Left renal pelvis (tissue), 4 donors: ENCODE data around the gene TRHDE. TPM values are rescaled to one million over a fixed set of nuclear protein-coding genes. Genes with fewer than 3 reads are reported as not detected.

ENCODE experiments used
- DNase-seq, 4 donors: peaks; one replicate each; pipeline ENCODE4 v3.0.0-alpha.2; 2013; ENCODE audit warnings: low read depth in 4 of 4, low spot score in 3 of 4
- polyA plus RNA-seq, 4 donors: library from polyadenylated mRNA; unstranded; fragments of 120-200 nt; gene quantifications; one replicate each; pipeline ENCODE4 v1.2.1, GENCODE V29; 2013; ENCODE audit not compliant: insufficient read length in 4 of 4

Gene TRHDE
- polyA plus RNA-seq, 4 donors: 5.4 to 31.0 (median 25.0) TPM

GRCh38 chr12:72307229-72307628 lies 35.1 kb downstream of the TRHDE start:
- DNase-seq: no peak

- DNase-seq: no peak
Measured at GRCh38 chr12:72311946-72312345, 39.8 kb downstream of the TRHDE start.

- no peak for DNase-seq
Measured at GRCh38 chr12:72313806-72314205, 41.6 kb downstream of the TRHDE start.

- no peak for DNase-seq
Measured at GRCh38 chr12:72315858-72316257, 43.7 kb downstream of the TRHDE start.

DNA sequence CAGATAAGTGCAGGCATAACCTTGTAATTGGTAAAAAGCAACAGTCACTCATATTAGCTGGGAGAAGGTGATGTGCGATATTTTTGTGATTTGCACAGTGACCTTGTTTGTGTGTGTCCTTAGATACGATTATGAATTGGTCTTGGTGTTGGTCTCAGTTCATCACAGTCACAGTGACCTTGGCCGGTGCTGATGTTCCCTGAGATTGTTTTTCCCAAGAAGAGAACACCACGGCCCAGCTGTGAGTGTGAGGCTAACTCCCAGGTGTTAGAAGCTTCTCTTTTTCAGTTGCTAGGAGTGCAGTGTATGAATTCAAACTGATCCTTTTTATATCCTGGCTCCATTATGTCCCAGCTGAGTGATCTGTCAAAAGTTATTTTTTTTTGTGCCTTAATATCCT lies 46.2 kb downstream of the TRHDE start:
- no peak for DNase-seq

DNA sequence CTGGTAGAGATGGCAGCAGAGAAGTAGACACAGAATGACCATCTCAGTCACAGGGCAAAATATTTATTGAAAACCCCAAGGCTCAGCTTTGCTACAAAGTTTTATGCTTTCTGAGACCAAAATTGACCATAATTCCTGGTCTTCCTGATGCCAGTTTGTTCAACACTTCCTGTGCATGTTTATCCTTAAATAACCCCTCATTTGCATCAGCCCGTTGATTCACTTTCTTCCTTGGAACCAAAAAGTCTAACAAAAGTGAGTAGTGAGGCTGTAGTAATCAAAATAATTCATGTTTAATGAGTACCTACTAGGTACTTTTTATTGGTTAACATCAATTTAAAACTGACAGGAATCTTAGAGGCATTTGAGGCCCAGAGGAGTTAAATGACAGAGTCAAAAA lies 51.7 kb downstream of the TRHDE start:
- no peak for DNase-seq

DNA sequence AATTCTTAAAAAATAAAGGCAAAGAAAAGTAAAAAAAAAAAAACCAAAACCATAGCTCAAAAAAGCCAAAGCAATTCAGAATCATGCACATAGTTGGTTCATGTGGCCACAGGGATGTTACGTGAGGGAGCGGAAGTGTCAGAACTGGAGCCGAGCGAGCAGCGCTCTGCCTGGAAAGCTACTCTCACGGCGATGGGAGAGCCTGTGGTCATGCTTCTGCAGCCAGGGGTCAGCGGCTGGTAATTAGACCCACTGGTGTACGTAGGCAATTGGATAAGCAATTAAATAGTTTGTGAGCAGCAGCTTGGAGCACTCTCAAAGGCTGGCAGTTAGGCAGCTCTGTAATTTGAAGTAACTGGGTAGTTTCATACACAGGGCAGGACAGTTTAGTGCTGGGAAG lies 58.1 kb downstream of the TRHDE start:
- peak; percentile 62 to 82 (median 74) for DNase-seq

DNA sequence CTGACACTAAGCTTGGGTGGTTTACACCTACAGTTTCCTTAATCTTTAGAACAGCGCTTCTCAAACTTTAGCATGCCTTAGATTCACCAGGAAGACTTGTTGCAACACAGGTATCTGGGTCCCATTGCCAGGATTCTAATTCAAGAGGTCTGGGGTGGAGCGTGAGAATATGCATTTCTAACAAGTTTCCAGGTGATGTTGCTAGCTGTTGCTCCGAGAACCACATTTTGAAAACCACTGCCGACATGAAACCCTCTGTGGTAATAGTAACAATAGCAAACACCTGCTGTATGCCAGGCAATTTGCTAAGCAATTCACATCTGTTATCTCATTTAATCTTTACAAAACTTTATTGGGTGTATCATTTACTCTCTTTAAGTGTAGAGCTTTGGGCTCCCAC lies 58.6 kb downstream of the TRHDE start:
- no peak for DNase-seq

GRCh38 chr12:72337382-72337781 lies 65.2 kb downstream of the TRHDE start:
- DNase-seq: no peak

- no peak for DNase-seq
Measured at GRCh38 chr12:72337946-72338345, 65.8 kb downstream of the TRHDE start.

- DNase-seq: no peak
Measured at GRCh38 chr12:72338437-72338836, 66.3 kb downstream of the TRHDE start.

DNA sequence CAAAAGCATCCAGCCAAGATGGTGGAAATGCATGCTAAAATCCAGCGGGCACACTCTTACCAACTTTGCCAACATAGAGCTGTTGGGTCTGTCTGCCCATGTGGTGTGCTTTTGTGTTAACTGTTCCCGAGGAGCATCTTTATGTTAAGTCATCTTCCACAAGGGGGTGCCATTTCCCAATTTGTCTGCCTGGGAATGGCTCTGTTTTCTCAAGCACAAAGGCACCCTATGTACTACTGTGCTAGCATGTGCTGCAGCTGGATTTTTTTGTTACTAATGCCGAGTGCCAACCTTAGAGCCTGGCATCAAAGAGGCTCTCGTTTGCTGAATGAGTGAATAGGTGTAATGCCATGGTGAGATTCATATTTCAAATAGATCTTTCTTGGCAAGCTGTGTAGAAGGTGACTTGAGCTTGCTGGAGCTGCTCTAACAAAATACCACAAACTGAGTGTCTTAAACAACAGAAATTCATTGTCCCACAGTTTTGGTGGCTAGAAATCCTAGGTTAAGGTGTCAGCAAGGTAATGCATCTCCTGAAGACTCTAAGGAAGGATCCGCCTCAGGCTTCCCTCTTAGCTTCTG lies 74.3 kb downstream of the TRHDE start:
- DNase-seq: peak; percentile 59 to 79 (median 75)

DNA sequence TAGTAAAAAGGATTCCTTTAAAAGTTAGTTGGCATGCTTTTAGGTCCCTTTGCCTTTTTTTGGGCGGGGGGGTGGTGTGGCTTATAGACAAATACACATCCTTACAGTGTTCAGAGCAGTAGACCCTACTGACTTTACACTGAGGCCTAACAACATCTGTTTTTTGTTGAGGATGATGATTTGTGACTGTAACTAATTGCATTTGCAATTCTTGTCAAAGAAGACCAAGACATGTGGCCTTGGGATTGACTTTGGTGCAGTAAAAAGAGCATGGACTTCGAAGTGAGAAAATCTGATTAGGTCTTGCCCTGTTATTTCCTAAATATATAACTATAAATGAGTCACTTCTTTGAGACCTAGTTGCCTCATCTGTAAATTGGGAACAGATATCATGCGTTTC lies 77.3 kb downstream of the TRHDE start:
- DNase-seq: no peak

- no peak for DNase-seq
Measured at GRCh38 chr12:72359416-72359815, 87.2 kb downstream of the TRHDE start.

DNA sequence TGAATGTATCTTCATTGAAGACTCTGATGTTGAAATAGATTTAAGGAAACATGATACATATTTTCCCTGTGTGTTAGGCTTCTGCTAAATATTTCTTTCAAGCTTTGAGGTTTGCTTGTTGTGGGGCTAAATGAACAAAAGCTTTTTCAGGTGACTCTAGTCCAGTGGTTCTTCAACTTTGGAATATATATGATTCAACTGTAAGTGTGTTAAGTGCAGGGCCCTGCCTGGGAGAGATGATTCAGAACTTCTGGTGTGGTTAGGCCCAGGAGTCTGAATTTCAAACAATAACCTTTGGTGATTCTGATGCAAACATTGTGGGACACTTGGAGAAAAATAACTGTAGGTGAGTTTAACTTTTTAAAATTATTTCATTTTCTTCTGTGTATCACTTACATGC lies 93.0 kb downstream of the TRHDE start:
- DNase-seq: no peak

DNA sequence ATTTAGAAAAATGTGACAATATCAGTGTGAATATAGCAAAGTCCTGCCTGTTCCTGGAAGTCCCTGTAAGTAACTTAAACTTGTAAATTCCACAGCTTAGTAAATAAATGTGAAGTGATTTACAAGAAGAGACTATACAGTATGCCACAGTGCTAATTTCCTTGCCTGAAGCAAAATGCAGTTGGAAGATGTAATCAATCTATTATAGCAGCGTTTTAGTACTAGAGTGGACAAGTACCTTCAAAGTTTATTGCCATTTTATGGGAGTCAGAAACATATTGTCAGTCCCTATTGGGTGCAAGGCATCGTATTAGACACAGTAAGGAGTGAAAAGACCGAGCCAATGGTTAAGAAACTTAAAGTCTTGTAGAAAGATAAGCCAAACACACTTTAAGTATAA lies 94.1 kb downstream of the TRHDE start:
- DNase-seq: no peak

DNA sequence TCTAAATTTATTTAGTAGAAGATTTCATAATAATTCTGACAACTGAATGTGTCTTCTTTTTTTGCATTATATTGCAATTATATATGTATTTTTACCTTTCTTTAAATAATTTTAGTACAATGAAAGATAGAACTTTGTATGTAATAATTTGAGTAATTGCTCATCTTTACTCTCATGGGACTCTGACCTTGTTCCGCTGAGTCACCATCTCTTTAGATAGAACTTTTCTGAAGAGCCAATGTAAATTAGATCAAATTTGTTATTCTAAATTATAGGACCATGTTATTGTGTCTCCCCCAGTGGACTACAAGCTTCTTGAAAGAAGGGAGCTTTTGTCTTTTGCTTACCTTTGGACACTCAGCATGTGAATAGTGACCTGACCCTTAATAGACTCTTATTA lies 96.1 kb downstream of the TRHDE start:
- no peak for DNase-seq

DNA sequence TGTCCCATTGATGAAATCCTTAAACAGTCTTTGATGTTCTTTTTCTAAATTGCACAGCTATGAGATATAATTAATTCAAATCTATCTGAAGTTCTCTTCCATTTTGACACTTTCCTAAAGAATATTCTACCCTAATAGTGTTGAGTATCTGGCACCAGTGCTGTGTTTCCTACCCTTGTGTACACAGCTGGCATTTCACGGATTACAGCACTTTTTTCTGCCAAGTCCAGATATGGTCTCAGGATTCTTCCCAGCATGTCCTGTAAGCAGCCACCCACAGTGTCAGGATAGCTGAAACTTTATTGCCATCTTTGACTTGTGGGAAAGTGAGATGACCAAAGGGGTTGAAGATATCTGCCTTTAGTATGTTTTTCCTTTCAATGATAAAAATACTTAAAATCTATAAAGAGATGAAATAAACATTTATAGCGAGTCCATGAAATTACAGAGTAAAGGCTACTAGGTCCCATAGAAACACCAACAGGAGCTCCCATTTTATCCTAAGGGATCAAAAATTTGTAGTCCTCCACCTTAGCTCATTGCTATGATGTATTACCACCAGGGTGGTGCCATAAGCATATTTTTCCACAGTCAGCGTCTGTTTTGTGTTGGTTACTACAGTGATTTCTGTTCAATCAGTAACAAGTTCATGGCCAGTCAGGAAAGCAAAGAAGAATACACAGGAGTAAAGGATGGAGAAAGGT lies 96.7 kb downstream of the TRHDE start:
- DNase-seq: no peak

DNA sequence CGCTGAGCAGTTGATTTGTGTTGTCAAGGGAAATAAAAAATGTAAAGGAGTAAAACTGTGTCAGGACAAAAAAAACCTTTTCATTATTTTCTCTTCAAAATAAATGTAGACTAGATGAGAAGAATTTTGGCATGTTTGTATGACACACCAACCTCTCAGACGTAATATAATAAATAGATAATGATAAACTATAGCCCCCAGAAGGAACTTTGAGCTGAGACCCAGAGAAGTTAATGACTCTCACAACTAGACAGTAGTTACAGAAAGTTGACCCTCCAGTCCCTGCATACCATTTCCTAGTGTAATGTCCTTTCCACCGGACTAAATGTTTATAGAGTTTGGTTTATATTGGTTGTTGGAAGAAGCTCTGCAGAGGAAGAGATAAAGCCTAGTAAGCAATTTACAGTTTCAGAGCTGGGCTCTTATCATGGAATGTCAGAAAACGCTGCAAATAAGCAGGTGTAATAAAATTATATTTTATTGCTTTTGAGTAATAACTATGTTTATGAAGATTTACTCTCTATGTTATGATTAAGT lies 97.3 kb downstream of the TRHDE start:
- no peak for DNase-seq

DNA sequence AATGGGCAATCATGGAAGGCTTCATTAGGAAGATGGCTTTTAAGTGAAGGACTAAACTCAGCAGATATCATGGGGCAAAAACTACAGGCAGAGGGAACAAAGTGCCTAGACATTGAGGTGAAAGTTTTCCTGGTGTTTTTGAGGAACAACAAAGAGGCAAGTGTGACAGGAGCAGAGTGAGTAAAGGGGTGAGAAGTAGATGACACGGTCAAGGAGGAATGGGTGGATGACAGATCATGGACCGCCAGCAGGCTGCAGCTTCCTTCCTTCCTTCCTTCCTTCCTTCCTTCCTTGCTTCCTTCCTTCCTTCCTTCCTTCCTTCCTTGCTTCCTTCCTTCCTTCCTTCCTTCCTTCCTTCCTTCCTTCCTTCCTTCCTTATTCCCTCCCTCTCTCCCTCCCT lies 108.3 kb downstream of the TRHDE start:
- no peak for DNase-seq

DNA sequence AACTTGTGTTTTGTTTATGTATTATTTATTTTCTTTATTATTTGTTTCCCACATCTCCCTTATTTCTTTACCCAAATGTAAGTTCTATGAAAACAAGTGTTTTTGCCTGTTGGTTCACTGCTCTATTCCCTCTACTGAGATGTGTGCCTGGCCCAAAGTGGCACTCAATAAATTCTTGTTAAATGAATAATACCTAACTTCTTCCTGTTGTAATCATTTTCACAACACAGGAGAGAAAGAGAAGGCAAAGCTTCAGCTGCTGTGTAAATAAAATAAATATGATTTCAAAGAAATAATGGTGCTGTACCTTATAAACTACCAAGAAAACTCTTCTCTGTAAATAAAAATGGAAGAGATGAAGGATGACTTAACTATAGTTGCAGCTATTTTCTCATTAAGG lies 116.2 kb downstream of the TRHDE start:
- no peak for DNase-seq

DNA sequence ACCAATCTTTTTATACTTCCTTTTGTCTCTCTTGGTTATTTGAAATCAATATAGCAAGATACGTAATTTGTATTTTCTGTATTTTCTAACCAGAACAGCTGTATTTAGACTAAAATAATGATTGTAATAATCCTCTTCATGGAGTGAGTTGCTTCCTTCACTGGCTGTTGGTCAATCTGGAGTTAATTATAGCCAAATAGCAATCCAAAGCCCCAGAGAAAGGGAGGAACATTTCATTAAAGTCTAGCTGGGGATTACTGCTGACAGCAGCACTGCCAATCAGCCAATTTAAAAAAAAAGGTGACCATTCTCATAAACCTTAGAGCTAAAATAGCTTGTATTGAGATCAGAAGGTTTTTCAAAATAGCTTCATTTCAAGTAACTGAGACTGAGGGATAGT lies 118.0 kb downstream of the TRHDE start:
- DNase-seq: no peak
